BE2C (cell line): ENCODE data around the gene MOG.

Experiments used
- DNase-seq: peaks from one replicate; pipeline ENCODE4 v3.0.0-alpha.2; 2020
- H3K27me3 ChIP-seq: fragments of 250-450 bp; sonication (Bioruptor Pico); 2 replicates; pipeline ENCODE4 v1.5.1; 2020; ENCODE audit warnings: mild to moderate bottlenecking
- H3K36me3 ChIP-seq: fragments of 250-450 bp; sonication (Bioruptor Pico); 2 replicates; pipeline ENCODE4 v1.5.1; 2020; ENCODE audit warnings: mild to moderate bottlenecking
- H3K4me1 ChIP-seq: fragments of 250-450 bp; sonication (Bioruptor Pico); 2 replicates; pipeline ENCODE4 v1.5.1; 2020
- H3K4me3 ChIP-seq: 2 replicates; pipeline ENCODE4 v1.5.1; 2011; ENCODE audit warnings: low read depth, low read length
- H3K9me3 ChIP-seq: fragments of 250-450 bp; sonication (Bioruptor Pico); 2 replicates; pipeline ENCODE4 v1.5.1; 2020
- CTCF ChIP-seq: IDR thresholded peaks from 2 replicates; pipeline ENCODE4 v1.5.1; 2012; ENCODE audit warnings: mild to moderate bottlenecking, low read depth, low read length

MOG gene

GRCh38 chr6:29632789-29633533 lies 23.9 kb upstream of the MOG start, which contains the start of gene GABBR1:
GABBR1 (minus strand) TSS chr6:29633183; CDS start chr6:29632385, 798 bp downstream.
- peak; percentile 89 for DNase-seq

GRCh38 chr6:29633534-29633905 lies 23.4 kb upstream of the MOG start:
- DNase-seq = no peak
- peak overlapping the region; percentile 70 for H3K4me3 ChIP-seq
- no peak for TF ChIP-seq CTCF

More at GRCh38 chr6:29632789-29633533, 23.9 kb upstream of the MOG start, which contains the start of gene GABBR1:
- Histone ChIP-seq H3K9me3 (no peaks in the 10 kb centered on the region), H3K4me3 (peak within 1 kb of the TSS; percentile 70), H3K36me3 (no peaks in the 10 kb centered on the region), H3K4me1 (peaks cover 3% of the 10 kb centered on the region; the same call in 1 of the 2 replicates), H3K27me3 (no peaks in the 10 kb centered on the region)
- TF ChIP-seq CTCF = no peak

GRCh38 chr6:29637247-29637646 lies 19.6 kb upstream of the MOG start:
- peaks cover 3% of the 10 kb centered on the region; the same call in 1 of the 2 replicates for H3K27me3 ChIP-seq
- no peaks in the 10 kb centered on the region for H3K36me3 ChIP-seq
- H3K4me1 ChIP-seq = no peaks in the 10 kb centered on the region
- no peak for DNase-seq
- TF ChIP-seq CTCF = no peak
- H3K9me3 ChIP-seq = no peaks in the 10 kb centered on the region
- H3K4me3 ChIP-seq = no peak overlapping the region

More at GRCh38 chr6:29633534-29633905, 23.4 kb upstream of the MOG start:
- H3K27me3 ChIP-seq = no peaks in the 10 kb centered on the region
- no peaks in the 10 kb centered on the region for H3K9me3 ChIP-seq
- H3K4me1 ChIP-seq = peaks cover 3% of the 10 kb centered on the region; the same call in 1 of the 2 replicates
- no peaks in the 10 kb centered on the region for H3K36me3 ChIP-seq

GRCh38 chr6:29641430-29642148 lies 15.3 kb upstream of the MOG start:
- no peaks in the 10 kb centered on the region for H3K36me3 ChIP-seq
- TF ChIP-seq CTCF = no peak

GRCh38 chr6:29647927-29648642 lies 8.8 kb upstream of the MOG start:
- TF ChIP-seq CTCF = peak; percentile 70
- Histone ChIP-seq H3K4me3 (no peak overlapping the region), H3K36me3 (no peaks in the 10 kb centered on the region), H3K27me3 (no peaks in the 10 kb centered on the region), H3K9me3 (no peaks in the 10 kb centered on the region), H3K4me1 (no peaks in the 10 kb centered on the region; the same call in 1 of the 2 replicates)
- no peak for DNase-seq

More at GRCh38 chr6:29641430-29642148, 15.3 kb upstream of the MOG start:
- no peak for DNase-seq
- Histone ChIP-seq H3K27me3 (peaks cover 3% of the 10 kb centered on the region; the same call in 1 of the 2 replicates), H3K4me1 (no peaks in the 10 kb centered on the region), H3K4me3 (no peak overlapping the region), H3K9me3 (no peaks in the 10 kb centered on the region)
